MCF 10A (cell line): ENCODE measurements around the gene OR51F1. TPM values are rescaled to one million over a fixed set of nuclear protein-coding genes. Genes with fewer than 3 reads are reported as not detected.
"Not testable (repeated sequence)": the region's sequence is repeated elsewhere in the genome, so short reads cannot be mapped to it uniquely, and the experiment has no call there.

Source experiments
- BruUV-seq: library from RNA; stranded (reverse); fragments of 400-500 nt; replicated peaks from 2 replicates; lab custom pipeline; 2021; lab: Mats Ljungman, UMichigan
- CTCF ChIA-PET: fragments of 300-600 bp; sonication (Branson Sonifier 250); formaldehyde crosslinking; extraction: SDS; loops from one replicate; lab custom pipeline; 2021; ENCODE audit warnings: antibody characterized with exemption, inconsistent platforms; lab: Yijun Ruan, JAX
- POLR2A ChIA-PET: fragments of 300-600, 350-650 bp; sonication (Branson Sonifier 250); formaldehyde crosslinking; extraction: SDS; loops from one replicate; lab custom pipeline; 2020; ENCODE audit warnings: antibody characterized with exemption, inconsistent platforms; lab: Yijun Ruan, JAX
- DNase-seq: peaks from one replicate; pipeline ENCODE4 v3.0.0-alpha.2; 2018; ENCODE audit not compliant: unreplicated experiment
- H3K27ac Mint-ChIP-seq: one replicate; pipeline ENCODE4 v1.8.0; 2022; ENCODE audit warnings: mild to moderate bottlenecking, low read depth, mixed read lengths; ENCODE audit not compliant: unreplicated experiment
- H3K27me3 Mint-ChIP-seq: one replicate; pipeline ENCODE4 v1.8.0; 2022; ENCODE audit warnings: mixed read lengths; ENCODE audit not compliant: insufficient read depth, unreplicated experiment
- H3K36me3 Mint-ChIP-seq: one replicate; pipeline ENCODE4 v1.8.0; 2022; ENCODE audit warnings: mild to moderate bottlenecking, moderate library complexity, mixed read lengths; ENCODE audit not compliant: insufficient read depth, unreplicated experiment
- H3K4me1 Mint-ChIP-seq: one replicate; pipeline ENCODE4 v1.8.0; 2022; ENCODE audit warnings: mixed read lengths; ENCODE audit not compliant: insufficient read depth, unreplicated experiment
- H3K4me3 Mint-ChIP-seq: one replicate; pipeline ENCODE4 v1.8.0; 2022; ENCODE audit warnings: mild to moderate bottlenecking, moderate library complexity, mixed read lengths; ENCODE audit not compliant: unreplicated experiment
- H3K9me3 Mint-ChIP-seq: one replicate; pipeline ENCODE4 v1.8.0; 2022; ENCODE audit warnings: mixed read lengths; ENCODE audit not compliant: unreplicated experiment
- intact Hi-C: fragments of 100-400 bp; cut with micrococcal nuclease; formaldehyde crosslinking; loops from 2 replicates; pipeline ENCODE4 v1.14.1; 2022
- total RNA-seq: library from RNA; stranded (reverse); gene quantifications from 2 replicates; pipeline ENCODE4 v1.2.3, GENCODE V29; 2022
- TF ChIP-seq, protein P1 (sequence below): fragments of 200-600 bp; IDR thresholded peaks from one replicate; pipeline ENCODE4 v1.8.0; 2022; ENCODE audit warnings: antibody characterized with exemption, mild to moderate bottlenecking; ENCODE audit not compliant: unreplicated experiment

Gene OR51F1
- total RNA-seq, 1 experiment from 2014 or later, result not detected

GRCh38 chr11:4740735-4741134 lies 29.0 kb downstream of the OR51F1 start:
- CTCF ChIA-PET, result no interaction called here
- no TSS peak for BruUV-seq
- no peaks in the 10 kb centered on the region for H3K27me3 Mint-ChIP-seq

DNA sequence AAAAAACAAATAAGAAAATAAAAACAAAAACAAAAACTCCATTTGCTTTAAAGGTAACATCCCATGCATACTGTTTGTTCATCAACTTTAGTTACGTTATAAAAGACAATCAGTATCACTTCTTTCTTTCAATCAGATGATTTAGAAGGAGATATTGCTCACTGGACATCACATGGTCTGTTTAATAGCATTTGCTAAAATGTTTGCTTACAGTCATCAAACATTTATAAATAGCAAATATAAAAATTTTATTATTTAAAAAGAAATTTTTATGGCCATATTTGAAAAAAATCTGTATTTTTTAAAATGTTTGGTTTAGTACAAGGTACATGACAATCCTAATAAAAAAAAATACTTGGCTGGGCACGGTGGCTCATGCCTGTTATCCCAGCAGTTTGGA lies 42.6 kb downstream of the OR51F1 start:
- Mint-ChIP-seq H3K4me3 (no peak overlapping the region), H3K9me3 (no peaks in the 10 kb centered on the region)
- no peak for DNase-seq

More at GRCh38 chr11:4740735-4741134, 29.0 kb downstream of the OR51F1 start:
- H3K9me3 Mint-ChIP-seq, result no peaks in the 10 kb centered on the region
- H3K4me3 Mint-ChIP-seq, result no peak overlapping the region
- no peak overlapping the region for H3K27ac Mint-ChIP-seq
- POLR2A ChIA-PET, result no interaction called here
- TF ChIP-seq, protein P1, sequence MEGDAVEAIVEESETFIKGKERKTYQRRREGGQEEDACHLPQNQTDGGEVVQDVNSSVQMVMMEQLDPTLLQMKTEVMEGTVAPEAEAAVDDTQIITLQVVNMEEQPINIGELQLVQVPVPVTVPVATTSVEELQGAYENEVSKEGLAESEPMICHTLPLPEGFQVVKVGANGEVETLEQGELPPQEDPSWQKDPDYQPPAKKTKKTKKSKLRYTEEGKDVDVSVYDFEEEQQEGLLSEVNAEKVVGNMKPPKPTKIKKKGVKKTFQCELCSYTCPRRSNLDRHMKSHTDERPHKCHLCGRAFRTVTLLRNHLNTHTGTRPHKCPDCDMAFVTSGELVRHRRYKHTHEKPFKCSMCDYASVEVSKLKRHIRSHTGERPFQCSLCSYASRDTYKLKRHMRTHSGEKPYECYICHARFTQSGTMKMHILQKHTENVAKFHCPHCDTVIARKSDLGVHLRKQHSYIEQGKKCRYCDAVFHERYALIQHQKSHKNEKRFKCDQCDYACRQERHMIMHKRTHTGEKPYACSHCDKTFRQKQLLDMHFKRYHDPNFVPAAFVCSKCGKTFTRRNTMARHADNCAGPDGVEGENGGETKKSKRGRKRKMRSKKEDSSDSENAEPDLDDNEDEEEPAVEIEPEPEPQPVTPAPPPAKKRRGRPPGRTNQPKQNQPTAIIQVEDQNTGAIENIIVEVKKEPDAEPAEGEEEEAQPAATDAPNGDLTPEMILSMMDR, result no peak
- no peaks in the 10 kb centered on the region for H3K36me3 Mint-ChIP-seq
- H3K4me1 Mint-ChIP-seq, result no peaks in the 10 kb centered on the region
- intact Hi-C loops, result no loop called here
- no peak for DNase-seq

GRCh38 chr11:4722616-4723534 lies 46.9 kb downstream of the OR51F1 start:
- H3K4me1 Mint-ChIP-seq, H3K9me3 Mint-ChIP-seq, intact Hi-C loops, POLR2A ChIA-PET, H3K27ac Mint-ChIP-seq, BruUV-seq, H3K36me3 Mint-ChIP-seq, H3K4me3 Mint-ChIP-seq, DNase-seq: not testable (repeated sequence)
- CTCF ChIA-PET, result interaction anchor here (0.6 kb wide), 1 partner anchor 696 kb away, joined by 3 read pairs; no protein-coding TSS in a partner anchor
- peaks cover 38% of the 10 kb centered on the region for H3K27me3 Mint-ChIP-seq

More for the DNA sequence above, 42.6 kb downstream of the OR51F1 start:
- no peaks in the 10 kb centered on the region for H3K4me1 Mint-ChIP-seq
- intact Hi-C loops, result no loop called here
- no peaks in the 10 kb centered on the region for H3K36me3 Mint-ChIP-seq
- ChIA-PET POLR2A (no interaction called here), CTCF (no interaction called here)
- no peak overlapping the region for H3K27ac Mint-ChIP-seq
- TF ChIP-seq, protein P1, result no peak
- no TSS peak for BruUV-seq
- H3K27me3 Mint-ChIP-seq, result no peaks in the 10 kb centered on the region

Other genes starting within 250 kb of the OR51F1 start
- gene OR52M1, start 224.7 kb downstream of the OR51F1 start, total RNA-seq, result not detected in 2 replicates
- not detected in 2 replicates for gene OR52I2, start 188.2 kb downstream of the OR51F1 start, total RNA-seq
- gene OR52I1, start 175.9 kb downstream of the OR51F1 start, total RNA-seq, result not detected in 2 replicates
- 7.9 and 9.0 TPM in 2 replicates for gene TRIM68, start 161.7 kb downstream of the OR51F1 start, total RNA-seq
- gene OR51D1, start 132.5 kb downstream of the OR51F1 start, total RNA-seq, result not detected in 2 replicates
- gene OR51E1, start 126.0 kb downstream of the OR51F1 start, total RNA-seq, result not detected in 2 replicates
- not detected in 2 replicates for gene OR51E2, start 72.1 kb downstream of the OR51F1 start, total RNA-seq
- gene MMP26, start 65.2 kb downstream of the OR51F1 start, total RNA-seq, result not detected in 2 replicates
- not detected in 2 replicates for gene OR52R1, start 34.4 kb upstream of the OR51F1 start, total RNA-seq
- gene OR51F2, start 51.4 kb upstream of the OR51F1 start, total RNA-seq, result not detected in 2 replicates
- gene OR51S1, start 79.3 kb upstream of the OR51F1 start, total RNA-seq, result not detected in 2 replicates
- not detected in 2 replicates for gene OR51T1, start 112.0 kb upstream of the OR51F1 start, total RNA-seq
- not detected in 2 replicates for gene OR51A7, start 133.8 kb upstream of the OR51F1 start, total RNA-seq
- not detected in 2 replicates for gene OR51G2, start 149.4 kb upstream of the OR51F1 start, total RNA-seq
- not detected in 2 replicates for gene OR51G1, start 154.4 kb upstream of the OR51F1 start, total RNA-seq
- gene OR51A4, start 177.7 kb upstream of the OR51F1 start, total RNA-seq, result not detected in 2 replicates
- gene OR51A2, start 185.8 kb upstream of the OR51F1 start, total RNA-seq, result not detected in 2 replicates
- gene OR51L1, start 224.9 kb upstream of the OR51F1 start, total RNA-seq, result not detected in 2 replicates